Liver (tissue), 3 donors: ENCODE measurements around the gene SYNDIG1.

ENCODE experiments used
- EGR1 ChIP-seq, 2 donors: IDR thresholded peaks; 2 replicates each; pipeline ENCODE4 v1.6.1; 2016 to 2018; ENCODE audit warnings: antibody characterized with exemption in 2 of 2, low read depth in 2 of 2
- HNF4G ChIP-seq: IDR thresholded peaks from 2 replicates; pipeline ENCODE4 v1.6.1; 2016; ENCODE audit warnings: antibody characterized with exemption
- JUND ChIP-seq, 2 donors: IDR thresholded peaks; 2 replicates each; pipeline ENCODE4 v1.6.1; 2016; ENCODE audit warnings: antibody characterized with exemption in 2 of 2
- MAX ChIP-seq: IDR thresholded peaks from 2 replicates; pipeline ENCODE4 v1.6.1; 2016; ENCODE audit warnings: antibody characterized with exemption
- RAD21 ChIP-seq, 2 donors: IDR thresholded peaks; 2 replicates each; pipeline ENCODE4 v1.6.1; 2016; ENCODE audit warnings: antibody characterized with exemption in 2 of 2, mild to moderate bottlenecking in 2 of 2
- SP1 ChIP-seq: IDR thresholded peaks from 2 replicates; pipeline ENCODE4 v1.6.1; 2018; ENCODE audit warnings: antibody characterized with exemption, mild to moderate bottlenecking
- TAF1 ChIP-seq: conservative IDR thresholded peaks from 2 replicates; pipeline ENCODE4 v1.6.1; 2016; ENCODE audit warnings: antibody characterized with exemption, mild to moderate bottlenecking
- ZBTB33 ChIP-seq: IDR thresholded peaks from 2 replicates; pipeline ENCODE4 v1.6.1; 2016; ENCODE audit warnings: antibody characterized with exemption
- TF ChIP-seq, protein P1 (sequence below): fragments of 150-350 bp; IDR thresholded peaks from 2 replicates; pipeline ENCODE4 v1.5.1; 2017; ENCODE audit warnings: improper control_type of control experiment, low read depth, low read length; ENCODE audit not compliant: missing input control
- donor health status: healthy.
- donor health status: healthy.

DNA sequence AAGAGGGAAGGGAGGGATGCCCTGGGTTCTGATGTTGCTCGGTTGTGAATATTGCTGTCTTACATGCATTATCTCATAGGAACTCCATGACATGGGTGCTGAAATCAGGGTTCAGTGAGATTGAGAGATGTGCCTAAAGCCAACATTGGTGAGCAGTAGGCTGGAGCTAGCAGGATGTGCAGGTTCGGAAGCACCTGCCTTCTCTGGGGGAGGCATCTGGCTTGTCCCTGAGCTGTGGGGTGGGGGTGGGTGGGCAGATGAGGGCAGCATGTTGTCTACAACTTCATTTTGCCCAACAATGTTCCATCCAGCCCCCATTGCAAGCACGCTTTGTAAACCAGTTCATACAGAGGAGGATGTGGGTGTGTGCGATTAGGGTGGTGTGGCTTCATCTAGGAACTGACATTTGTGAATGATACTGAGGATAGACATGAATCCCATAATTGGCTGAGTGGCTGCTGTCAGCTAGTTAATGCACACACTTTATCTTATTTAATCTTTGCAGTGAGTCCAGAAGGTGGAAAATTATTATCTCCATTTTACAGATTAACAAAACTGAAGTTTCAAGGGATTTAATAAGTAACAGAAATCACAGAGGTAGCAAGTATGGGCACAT is 119.4 kb downstream of the SYNDIG1 start:
- TF ChIP-seq, protein P1, sequence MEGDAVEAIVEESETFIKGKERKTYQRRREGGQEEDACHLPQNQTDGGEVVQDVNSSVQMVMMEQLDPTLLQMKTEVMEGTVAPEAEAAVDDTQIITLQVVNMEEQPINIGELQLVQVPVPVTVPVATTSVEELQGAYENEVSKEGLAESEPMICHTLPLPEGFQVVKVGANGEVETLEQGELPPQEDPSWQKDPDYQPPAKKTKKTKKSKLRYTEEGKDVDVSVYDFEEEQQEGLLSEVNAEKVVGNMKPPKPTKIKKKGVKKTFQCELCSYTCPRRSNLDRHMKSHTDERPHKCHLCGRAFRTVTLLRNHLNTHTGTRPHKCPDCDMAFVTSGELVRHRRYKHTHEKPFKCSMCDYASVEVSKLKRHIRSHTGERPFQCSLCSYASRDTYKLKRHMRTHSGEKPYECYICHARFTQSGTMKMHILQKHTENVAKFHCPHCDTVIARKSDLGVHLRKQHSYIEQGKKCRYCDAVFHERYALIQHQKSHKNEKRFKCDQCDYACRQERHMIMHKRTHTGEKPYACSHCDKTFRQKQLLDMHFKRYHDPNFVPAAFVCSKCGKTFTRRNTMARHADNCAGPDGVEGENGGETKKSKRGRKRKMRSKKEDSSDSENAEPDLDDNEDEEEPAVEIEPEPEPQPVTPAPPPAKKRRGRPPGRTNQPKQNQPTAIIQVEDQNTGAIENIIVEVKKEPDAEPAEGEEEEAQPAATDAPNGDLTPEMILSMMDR: no peak
- no peak for TF ChIP-seq MAX
- TF ChIP-seq ZBTB33: no peak
- no peak for TF ChIP-seq RAD21 (IDR thresholded peaks at IDR 0.05)
- no peak for TF ChIP-seq HNF4G
- TF ChIP-seq TAF1: no peak
- no peak for TF ChIP-seq SP1
- TF ChIP-seq JUND (IDR thresholded peaks at IDR 0.05): no peak
- no peak for TF ChIP-seq EGR1 (IDR thresholded peaks at IDR 0.05; ENCODE audit: low read depth in 2 of 2)
